Spleen (tissue), 7 donors: ENCODE data around the gene TERC.
A peak's percentile ranks its signal among the peaks of the same experiment; 100 is the strongest.

ENCODE experiments used
- POLR2AphosphoS5 ChIP-seq, 3 donors: sonication (generic); formaldehyde crosslinking; IDR thresholded peaks; one replicate each; pipeline ENCODE4 v1.5.1; 2017; ENCODE audit warnings: antibody characterized with exemption in 3 of 3
- TF ChIP-seq, protein P1 (sequence below), 11 experiments: fragments of 200-600 bp in 7 of 11; fragments of 450-650 bp in 4 of 11; sonication (generic) in 4 of 11; IDR thresholded peaks in 8 of 11; conservative IDR thresholded peaks in 3 of 11; 1 replicate in 7 of 11; 2 replicates in 4 of 11; pipeline versions ENCODE4 v1.4.0 to v1.8.0; 2016 to 2021; ENCODE audit warnings: antibody characterized with exemption in 11 of 11, inconsistent platforms in 4 of 11, mild to moderate bottlenecking in 1 of 11
- donor health status: DM: no; HTN: no; CAD: no; lungs with moderate emphysema.
- donor health status: DM: no; HTN: no; CAD: no.
- donor health status: DM: no; HTN: no; CAD: no.

- TF ChIP-seq, protein P1, sequence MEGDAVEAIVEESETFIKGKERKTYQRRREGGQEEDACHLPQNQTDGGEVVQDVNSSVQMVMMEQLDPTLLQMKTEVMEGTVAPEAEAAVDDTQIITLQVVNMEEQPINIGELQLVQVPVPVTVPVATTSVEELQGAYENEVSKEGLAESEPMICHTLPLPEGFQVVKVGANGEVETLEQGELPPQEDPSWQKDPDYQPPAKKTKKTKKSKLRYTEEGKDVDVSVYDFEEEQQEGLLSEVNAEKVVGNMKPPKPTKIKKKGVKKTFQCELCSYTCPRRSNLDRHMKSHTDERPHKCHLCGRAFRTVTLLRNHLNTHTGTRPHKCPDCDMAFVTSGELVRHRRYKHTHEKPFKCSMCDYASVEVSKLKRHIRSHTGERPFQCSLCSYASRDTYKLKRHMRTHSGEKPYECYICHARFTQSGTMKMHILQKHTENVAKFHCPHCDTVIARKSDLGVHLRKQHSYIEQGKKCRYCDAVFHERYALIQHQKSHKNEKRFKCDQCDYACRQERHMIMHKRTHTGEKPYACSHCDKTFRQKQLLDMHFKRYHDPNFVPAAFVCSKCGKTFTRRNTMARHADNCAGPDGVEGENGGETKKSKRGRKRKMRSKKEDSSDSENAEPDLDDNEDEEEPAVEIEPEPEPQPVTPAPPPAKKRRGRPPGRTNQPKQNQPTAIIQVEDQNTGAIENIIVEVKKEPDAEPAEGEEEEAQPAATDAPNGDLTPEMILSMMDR (IDR thresholded peaks at IDR 0.05 in 8 of 11, conservative IDR thresholded peaks at IDR 0.05 in 3 of 11): peak; percentile 50 to 83 (median 66)
- peak in 2 of 3 donors; percentile 74 to 76 for TF ChIP-seq POLR2AphosphoS5 (IDR thresholded peaks at IDR 0.05)
Observed at GRCh38 chr3:169813757-169814517, 49.1 kb upstream of the TERC start.
